ENCODE measurements around the gene TRIML1. TPM values are rescaled to one million over a fixed set of nuclear protein-coding genes. Genes with fewer than 3 reads are reported as not detected.

Gene TRIML1
- total and polyA plus RNA-seq, 2 of the 8 experiments (the other 6 are each of a cell fraction or from before 2014, with no cell fraction given) = not detected

- TF ChIP-seq CHD7 (IDR thresholded peaks at IDR 0.05; ENCODE audit: insufficient replicate concordance, low read length) = no peak
- TF ChIP-seq, protein P1, sequence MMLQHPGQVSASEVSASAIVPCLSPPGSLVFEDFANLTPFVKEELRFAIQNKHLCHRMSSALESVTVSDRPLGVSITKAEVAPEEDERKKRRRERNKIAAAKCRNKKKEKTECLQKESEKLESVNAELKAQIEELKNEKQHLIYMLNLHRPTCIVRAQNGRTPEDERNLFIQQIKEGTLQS (IDR thresholded peaks at IDR 0.05; ENCODE audit: insufficient read depth, low read depth, low read length) = no peak
- TF ChIP-seq PHF8 (conservative IDR thresholded peaks at IDR 0.05; ENCODE audit: low read depth, low read length) = no peak
- no peak for TF ChIP-seq SIRT6 (IDR thresholded peaks at IDR 0.05; ENCODE audit: low read length)
- no peak for TF ChIP-seq MAFK (IDR thresholded peaks at IDR 0.05; ENCODE audit: low read depth, low read length)
Observed at GRCh38 chr4:188168726-188169373, 29.6 kb downstream of the TRIML1 start (continued).

Data from H1 (cell line).